Measurements from ENCODE around the gene SLC37A4. TPM values are rescaled to one million over a fixed set of nuclear protein-coding genes. Genes with fewer than 3 reads are reported as not detected.
A peak's percentile ranks its signal among the peaks of the same experiment; 100 is the strongest.

SLC37A4 gene
- total and polyA plus RNA-seq, 7 donors: 10.6 to 34.3 (median 23.9) TPM

DNA sequence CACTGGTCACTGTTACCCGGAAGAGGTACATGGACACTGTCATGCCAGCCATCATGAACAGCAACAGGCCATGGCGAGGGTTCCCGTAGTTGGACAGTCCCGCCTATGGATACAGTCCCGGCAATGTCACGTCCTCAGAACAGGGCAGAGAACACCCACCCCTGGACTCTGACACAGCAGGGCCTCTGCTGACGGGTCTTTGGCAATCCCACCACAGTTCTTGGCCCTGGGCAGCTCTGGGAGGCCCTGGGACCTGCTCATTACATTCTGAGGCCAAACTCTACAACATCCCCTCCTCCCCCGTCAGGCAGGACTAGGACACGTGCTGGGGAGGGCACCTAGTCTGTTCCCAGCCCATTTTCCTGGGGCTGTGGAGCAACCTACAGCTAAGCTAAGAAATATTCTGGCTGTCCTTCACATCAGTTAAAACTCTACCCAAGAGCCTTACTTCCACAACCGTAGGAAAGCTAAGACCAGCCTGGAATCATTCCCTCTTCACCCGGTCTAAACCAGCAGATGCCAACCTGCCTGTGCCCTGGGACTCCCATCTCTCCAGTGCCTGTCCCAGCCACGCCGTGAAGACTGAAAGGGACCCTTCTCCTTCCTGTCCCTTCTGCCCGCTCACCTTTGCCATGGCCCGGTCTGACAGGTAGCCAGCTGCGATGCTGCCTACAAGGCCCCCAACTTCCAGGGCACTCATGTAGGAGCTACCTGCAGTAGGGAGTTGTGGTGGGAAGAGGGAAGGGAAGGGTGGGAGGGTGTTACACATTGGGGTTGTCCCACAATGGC, 4.5 kb downstream of the SLC37A4 start:
- Histone ChIP-seq H3K27me3 (ENCODE audit: insufficient read depth in 3 of 3, low read length in 2 of 3) (no peaks in the 10 kb centered on the region), H3K9me3 (no peaks in the 10 kb centered on the region), H3K4me3 (peak overlapping the region; percentile 2), H3K4me1 (peaks cover 76% of the 10 kb centered on the region), H3K36me3 (ENCODE audit: insufficient read depth in 1 of 2, low read depth in 1 of 2) (peaks cover 0 to 53% of the 10 kb centered on the region in 2 donors), H3K27ac (peak overlapping the region; percentile 93)
- TF ChIP-seq, protein P1, sequence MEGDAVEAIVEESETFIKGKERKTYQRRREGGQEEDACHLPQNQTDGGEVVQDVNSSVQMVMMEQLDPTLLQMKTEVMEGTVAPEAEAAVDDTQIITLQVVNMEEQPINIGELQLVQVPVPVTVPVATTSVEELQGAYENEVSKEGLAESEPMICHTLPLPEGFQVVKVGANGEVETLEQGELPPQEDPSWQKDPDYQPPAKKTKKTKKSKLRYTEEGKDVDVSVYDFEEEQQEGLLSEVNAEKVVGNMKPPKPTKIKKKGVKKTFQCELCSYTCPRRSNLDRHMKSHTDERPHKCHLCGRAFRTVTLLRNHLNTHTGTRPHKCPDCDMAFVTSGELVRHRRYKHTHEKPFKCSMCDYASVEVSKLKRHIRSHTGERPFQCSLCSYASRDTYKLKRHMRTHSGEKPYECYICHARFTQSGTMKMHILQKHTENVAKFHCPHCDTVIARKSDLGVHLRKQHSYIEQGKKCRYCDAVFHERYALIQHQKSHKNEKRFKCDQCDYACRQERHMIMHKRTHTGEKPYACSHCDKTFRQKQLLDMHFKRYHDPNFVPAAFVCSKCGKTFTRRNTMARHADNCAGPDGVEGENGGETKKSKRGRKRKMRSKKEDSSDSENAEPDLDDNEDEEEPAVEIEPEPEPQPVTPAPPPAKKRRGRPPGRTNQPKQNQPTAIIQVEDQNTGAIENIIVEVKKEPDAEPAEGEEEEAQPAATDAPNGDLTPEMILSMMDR (IDR thresholded peaks at IDR 0.05): no peak
- DNase-seq (no peak), ATAC-seq (peak in 2 of 4 donors; percentile 12 to 16)
- WGBS, 3 donors: 49 to 84% (median 49%) methylated on average over 16 of the region's 16 CpGs
- intact Hi-C loops (cut with DNase I): no loop called here

DNA sequence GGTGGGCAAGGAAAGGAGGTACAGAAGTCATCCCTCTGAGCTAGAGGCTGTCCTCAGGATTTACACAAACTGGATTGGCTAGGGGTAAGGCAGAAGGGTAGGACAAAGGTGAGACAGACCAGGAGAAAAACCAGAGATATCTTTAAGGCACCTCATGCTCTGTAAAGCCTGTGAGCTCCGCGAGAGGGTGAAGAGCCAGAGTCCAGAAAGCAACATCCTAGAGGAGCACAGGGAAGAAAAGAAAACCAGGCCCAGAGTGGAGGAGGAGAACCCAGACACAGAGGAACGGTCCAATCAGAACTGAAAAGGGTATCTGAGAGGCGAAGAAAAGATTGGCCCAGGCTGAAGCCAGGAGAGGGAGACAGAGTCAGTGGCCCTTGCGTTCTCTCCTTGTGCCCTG, 5.1 kb downstream of the SLC37A4 start:
- H3K27ac ChIP-seq: peak overlapping the region; percentile 93
- ATAC-seq (no peak), DNase-seq (no peak)
- peaks cover 0 to 59% of the 10 kb centered on the region in 2 donors for H3K36me3 ChIP-seq (ENCODE audit: insufficient read depth in 1 of 2, low read depth in 1 of 2)
- H3K4me1 ChIP-seq: peaks cover 82% of the 10 kb centered on the region
- intact Hi-C loops (cut with DNase I): no loop called here
- no peaks in the 10 kb centered on the region for H3K9me3 ChIP-seq
- no peaks in the 10 kb centered on the region for H3K27me3 ChIP-seq (ENCODE audit: insufficient read depth in 3 of 3, low read length in 2 of 3)
- no peak overlapping the region for H3K4me3 ChIP-seq
- TF ChIP-seq, protein P1 (IDR thresholded peaks at IDR 0.05): no peak
- 79 to 97% (median 81%) methylated on average over 5 of the region's 5 CpGs for WGBS, 3 donors

DNA sequence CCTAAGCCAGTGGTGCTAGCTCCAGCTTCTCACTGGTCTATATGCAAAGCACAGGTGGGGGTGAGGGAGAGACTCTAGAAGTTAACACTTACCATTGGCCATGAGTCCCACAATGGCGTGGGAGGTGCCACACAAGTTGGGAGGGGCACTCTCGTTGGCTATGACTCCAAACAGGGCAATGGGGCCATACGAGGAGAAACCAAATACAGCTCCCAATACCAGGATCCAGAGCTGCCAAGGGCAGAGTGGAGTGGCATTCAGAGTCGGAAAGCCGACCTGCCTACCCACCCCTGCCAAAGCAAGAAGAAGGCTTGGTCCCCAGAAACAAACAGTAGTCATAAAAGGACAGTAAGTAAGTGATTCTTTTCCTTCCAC, 5.6 kb downstream of the SLC37A4 start:
- H3K4me3 ChIP-seq: peak overlapping the region; percentile 38
- H3K36me3 ChIP-seq (ENCODE audit: insufficient read depth in 1 of 2, low read depth in 1 of 2): peaks cover 0 to 64% of the 10 kb centered on the region in 2 donors
- intact Hi-C loops (cut with DNase I): no loop called here
- ATAC-seq (peak in 1 of 4 donors; percentile 22), DNase-seq (no peak)
- 19 to 39% (median 20%) methylated on average over 5 of the region's 5 CpGs for WGBS, 3 donors
- no peaks in the 10 kb centered on the region for H3K27me3 ChIP-seq (ENCODE audit: insufficient read depth in 3 of 3, low read length in 2 of 3)
- TF ChIP-seq, protein P1 (IDR thresholded peaks at IDR 0.05): no peak
- peak overlapping the region; percentile 93 for H3K27ac ChIP-seq
- peaks cover 85% of the 10 kb centered on the region for H3K4me1 ChIP-seq
- no peaks in the 10 kb centered on the region for H3K9me3 ChIP-seq

DNA sequence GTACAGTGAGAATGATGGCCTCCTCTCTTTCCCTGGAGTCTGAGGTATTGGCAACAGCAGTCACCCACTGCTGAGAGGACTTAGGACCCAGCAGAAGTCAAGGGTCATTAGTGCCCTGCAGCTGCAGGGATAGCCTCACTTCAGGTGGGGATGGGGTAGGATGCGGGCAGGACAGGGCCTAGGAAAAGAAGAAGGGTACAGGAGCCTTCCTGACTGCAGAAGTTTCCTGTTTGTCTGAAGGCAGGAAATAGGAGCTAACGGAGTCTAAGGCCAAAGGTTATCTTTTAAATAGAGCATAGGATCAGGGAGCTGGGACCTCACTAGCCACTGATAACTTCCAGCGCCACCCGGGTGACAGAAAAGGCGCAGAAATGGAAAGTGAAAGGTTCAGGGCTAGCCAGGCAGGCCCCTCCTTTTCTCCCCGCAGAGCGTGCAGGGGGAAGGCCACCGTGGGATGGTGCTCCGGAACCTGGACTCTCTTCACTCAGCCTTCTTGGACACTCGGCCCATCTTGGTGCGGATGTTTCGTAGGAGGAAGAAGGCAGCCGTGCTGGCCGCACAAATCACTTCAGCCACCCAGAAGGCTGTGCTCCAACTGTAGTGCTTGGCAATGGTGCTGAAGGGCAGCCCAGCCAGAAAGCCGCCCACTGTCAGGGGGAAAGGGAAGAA, 6.1 kb downstream of the SLC37A4 start:
- Histone ChIP-seq H3K4me3 (peak overlapping the region; percentile 38), H3K27me3 (ENCODE audit: insufficient read depth in 3 of 3, low read length in 2 of 3) (no peaks in the 10 kb centered on the region), H3K4me1 (peaks cover 85% of the 10 kb centered on the region), H3K27ac (peak overlapping the region; percentile 93), H3K36me3 (ENCODE audit: insufficient read depth in 1 of 2, low read depth in 1 of 2) (peaks cover 0 to 64% of the 10 kb centered on the region in 2 donors), H3K9me3 (no peaks in the 10 kb centered on the region)
- 33 to 59% (median 37%) methylated on average over 15 of the region's 15 CpGs for WGBS, 3 donors
- intact Hi-C loops (cut with DNase I): no loop called here
- TF ChIP-seq, protein P1 (IDR thresholded peaks at IDR 0.05): no peak
- DNase-seq (no peak), ATAC-seq (peak in 1 of 4 donors; percentile 9)
